Kidney epithelial cell (primary cell): Measurements from ENCODE around the gene F2. TPM values are rescaled to one million over a fixed set of nuclear protein-coding genes. Genes with fewer than 3 reads are reported as not detected.
"Not testable (repeated sequence)": the region's sequence is repeated elsewhere in the genome, so short reads cannot be mapped to it uniquely, and the experiment has no call there.

Source experiments
- DNase-seq: peaks from one replicate; pipeline ENCODE4 v3.0.0-alpha.2; 2010; ENCODE audit warnings: low read depth
- H3K27me3 ChIP-seq: 2 replicates; pipeline ENCODE4 v1.6.0; 2011; ENCODE audit warnings: low read length; ENCODE audit not compliant: control insufficient read depth, insufficient read depth
- H3K36me3 ChIP-seq: 2 replicates; pipeline ENCODE4 v1.5.1; 2011; ENCODE audit warnings: low read length; ENCODE audit not compliant: control insufficient read depth, insufficient read depth
- H3K4me3 ChIP-seq: 2 replicates; pipeline ENCODE4 v1.5.1; 2011; ENCODE audit warnings: low read depth, mild to moderate bottlenecking, control low read depth, low read length
- total RNA-seq: library from RNA; depleted of rRNA; stranded (reverse); fragments of >200 nt; gene quantifications from 2 replicates; pipeline ENCODE4 v1.2.3, GENCODE V29; 2015
- TF ChIP-seq, protein P1 (sequence below): IDR thresholded peaks from 2 replicates; pipeline ENCODE4 v1.5.1; 2011; ENCODE audit warnings: mild to moderate bottlenecking, moderate library complexity, low read length, control low read depth, inconsistent platforms; ENCODE audit not compliant: insufficient read depth, poor library complexity, severe bottlenecking

F2 gene
- total RNA-seq, 1 donor from 2014 or later: not detected

DNA sequence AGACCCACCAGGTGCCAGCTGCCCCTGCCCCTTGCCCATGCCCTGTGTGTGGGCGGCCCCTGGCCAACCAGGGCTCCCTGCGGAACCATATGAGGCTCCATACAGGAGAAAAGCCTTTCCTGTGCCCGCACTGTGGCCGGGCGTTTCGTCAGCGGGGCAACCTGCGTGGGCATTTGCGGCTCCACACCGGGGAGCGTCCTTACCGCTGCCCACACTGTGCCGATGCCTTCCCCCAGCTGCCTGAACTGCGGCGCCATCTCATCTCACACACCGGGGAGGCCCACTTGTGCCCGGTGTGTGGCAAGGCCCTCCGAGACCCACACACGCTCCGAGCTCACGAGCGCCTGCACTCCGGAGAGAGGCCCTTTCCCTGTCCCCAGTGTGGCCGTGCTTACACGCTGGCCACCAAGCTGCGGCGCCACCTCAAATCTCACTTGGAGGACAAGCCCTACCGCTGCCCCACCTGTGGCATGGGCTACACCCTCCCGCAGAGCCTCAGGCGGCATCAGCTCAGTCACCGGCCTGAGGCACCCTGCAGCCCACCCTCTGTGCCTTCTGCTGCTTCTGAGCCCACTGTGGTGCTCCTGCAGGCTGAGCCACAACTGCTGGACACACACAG, 13.8 kb upstream of the F2 start:
- no peak for DNase-seq
- Histone ChIP-seq H3K27me3 (no peaks in the 10 kb centered on the region), H3K4me3 (no peak overlapping the region), H3K36me3 (peaks cover 1% of the 10 kb centered on the region)
- TF ChIP-seq, protein P1, sequence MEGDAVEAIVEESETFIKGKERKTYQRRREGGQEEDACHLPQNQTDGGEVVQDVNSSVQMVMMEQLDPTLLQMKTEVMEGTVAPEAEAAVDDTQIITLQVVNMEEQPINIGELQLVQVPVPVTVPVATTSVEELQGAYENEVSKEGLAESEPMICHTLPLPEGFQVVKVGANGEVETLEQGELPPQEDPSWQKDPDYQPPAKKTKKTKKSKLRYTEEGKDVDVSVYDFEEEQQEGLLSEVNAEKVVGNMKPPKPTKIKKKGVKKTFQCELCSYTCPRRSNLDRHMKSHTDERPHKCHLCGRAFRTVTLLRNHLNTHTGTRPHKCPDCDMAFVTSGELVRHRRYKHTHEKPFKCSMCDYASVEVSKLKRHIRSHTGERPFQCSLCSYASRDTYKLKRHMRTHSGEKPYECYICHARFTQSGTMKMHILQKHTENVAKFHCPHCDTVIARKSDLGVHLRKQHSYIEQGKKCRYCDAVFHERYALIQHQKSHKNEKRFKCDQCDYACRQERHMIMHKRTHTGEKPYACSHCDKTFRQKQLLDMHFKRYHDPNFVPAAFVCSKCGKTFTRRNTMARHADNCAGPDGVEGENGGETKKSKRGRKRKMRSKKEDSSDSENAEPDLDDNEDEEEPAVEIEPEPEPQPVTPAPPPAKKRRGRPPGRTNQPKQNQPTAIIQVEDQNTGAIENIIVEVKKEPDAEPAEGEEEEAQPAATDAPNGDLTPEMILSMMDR: no peak

DNA sequence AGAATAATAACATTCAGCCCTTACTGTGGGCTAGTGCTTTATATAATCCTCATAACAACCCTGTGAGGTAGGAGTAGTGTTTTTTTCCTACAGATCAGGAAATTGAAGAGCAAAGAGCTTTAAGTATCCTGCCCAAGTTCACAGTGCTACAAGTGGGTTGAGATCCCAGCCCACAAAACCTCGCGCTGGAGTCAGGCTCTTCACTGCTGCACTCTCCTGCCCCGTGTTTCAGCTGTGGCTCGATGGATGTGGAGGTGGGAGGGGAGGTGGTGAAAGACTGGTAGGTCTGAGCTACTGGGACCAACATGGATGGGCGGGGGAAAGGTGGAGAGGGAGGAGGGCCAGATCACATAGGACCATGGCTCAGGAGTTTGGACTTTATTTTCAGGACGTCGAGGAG, 12.1 kb upstream of the F2 start:
- H3K27me3 ChIP-seq: no peaks in the 10 kb centered on the region
- no peak for DNase-seq
- H3K36me3 ChIP-seq: peaks cover 1% of the 10 kb centered on the region
- no peak overlapping the region for H3K4me3 ChIP-seq
- TF ChIP-seq, protein P1: no peak

DNA sequence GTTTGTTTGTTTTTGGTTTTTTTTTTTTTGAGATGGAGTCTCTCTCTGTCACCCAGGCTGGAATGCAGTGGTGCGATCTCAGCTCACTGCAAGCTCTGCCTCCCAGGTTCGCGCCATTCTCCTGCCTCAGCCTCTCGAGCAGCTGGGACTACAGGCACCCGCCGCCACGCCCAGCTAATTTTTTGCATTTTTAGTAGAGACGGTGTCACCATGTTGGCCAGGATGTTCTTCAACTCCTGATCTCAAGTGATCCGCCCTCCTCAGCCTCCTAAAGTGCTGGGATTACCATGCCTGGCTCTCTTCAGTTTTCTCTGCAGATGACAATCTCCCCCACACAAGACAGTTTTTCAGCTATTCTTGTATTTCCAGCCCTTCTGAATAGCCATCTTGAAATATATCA, 9.7 kb upstream of the F2 start:
- not testable (repeated sequence) for DNase-seq, H3K27me3 ChIP-seq, H3K4me3 ChIP-seq, H3K36me3 ChIP-seq

GRCh38 chr11:46710821-46711269, 8.2 kb upstream of the F2 start:
- Histone ChIP-seq H3K4me3 (no peak overlapping the region), H3K27me3 (no peaks in the 10 kb centered on the region), H3K36me3 (no peaks in the 10 kb centered on the region)
- TF ChIP-seq, protein P1: no peak
- peak; percentile 53 for DNase-seq

DNA sequence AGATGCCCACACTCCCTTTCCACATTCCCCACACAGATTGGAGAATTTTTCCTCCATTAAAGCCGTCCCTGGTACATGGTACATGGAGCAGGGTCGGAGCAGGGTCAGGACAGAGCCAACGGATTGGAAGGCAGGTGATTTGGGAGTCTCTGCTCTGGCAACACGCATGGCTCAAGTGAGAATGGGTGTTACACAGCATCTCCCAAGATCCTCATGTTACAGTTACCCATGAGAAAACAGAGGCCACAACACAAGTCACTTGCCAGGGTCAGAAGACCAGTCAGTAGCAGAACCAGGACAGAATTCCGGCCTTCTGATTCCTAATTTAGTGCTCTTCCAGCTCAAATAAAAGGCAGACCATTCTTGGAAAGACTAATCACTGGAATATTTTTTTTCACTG, 7.7 kb upstream of the F2 start:
- Histone ChIP-seq H3K4me3 (no peak overlapping the region), H3K36me3 (no peaks in the 10 kb centered on the region), H3K27me3 (no peaks in the 10 kb centered on the region)
- DNase-seq: no peak
- TF ChIP-seq, protein P1: no peak

GRCh38 chr11:46712874-46713576, 6.0 kb upstream of the F2 start:
- TF ChIP-seq, protein P1: no peak
- no peaks in the 10 kb centered on the region for H3K27me3 ChIP-seq
- no peak for DNase-seq
- H3K36me3 ChIP-seq: no peaks in the 10 kb centered on the region
- no peak overlapping the region for H3K4me3 ChIP-seq

DNA sequence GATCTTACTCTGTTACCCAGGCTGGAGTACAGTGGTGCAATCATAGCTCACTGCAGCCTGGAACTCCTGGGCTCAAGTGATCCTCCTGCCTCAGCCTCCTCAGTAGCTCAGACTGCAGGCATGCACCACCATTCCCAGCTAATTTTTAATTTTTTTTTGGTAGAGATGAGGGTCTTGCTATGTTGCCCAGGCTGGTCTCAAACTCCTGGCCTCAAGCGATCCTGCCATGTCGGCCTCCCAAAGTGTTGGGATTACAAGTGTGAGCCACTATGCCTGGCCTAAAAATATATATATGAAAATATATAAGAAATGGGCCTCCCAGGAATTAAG, 1.2 kb upstream of the F2 start:
- H3K27me3 ChIP-seq, H3K36me3 ChIP-seq, DNase-seq, H3K4me3 ChIP-seq: not testable (repeated sequence)
